GM06990 (cell line): ENCODE measurements around the gene BPIFB4.
"Not testable (repeated sequence)": the region's sequence is repeated elsewhere in the genome, so short reads cannot be mapped to it uniquely, and the experiment has no call there.

Experiments used
- DNase-seq: peaks from one replicate; pipeline ENCODE4 v3.0.0-alpha.2; 2011; ENCODE audit not compliant: insufficient read length; ENCODE audit errors: extremely low read depth
- H3K27me3 ChIP-seq: replicated peaks from 2 replicates; pipeline ENCODE4 v1.6.0; 2011; ENCODE audit warnings: low read length; ENCODE audit not compliant: control insufficient read depth, insufficient read depth
- H3K36me3 ChIP-seq: 2 replicates; pipeline ENCODE4 v1.5.1; 2011; ENCODE audit warnings: low read length; ENCODE audit not compliant: control insufficient read depth, insufficient read depth
- H3K4me3 ChIP-seq: replicated peaks from 2 replicates; pipeline ENCODE4 v1.5.1; 2011; ENCODE audit warnings: low read depth, mild to moderate bottlenecking, control low read depth, low read length
- TF ChIP-seq, protein P1 (sequence below): IDR thresholded peaks from 2 replicates; pipeline ENCODE4 v1.5.1; 2011; ENCODE audit warnings: low read length, control low read depth, mild to moderate bottlenecking, inconsistent platforms; ENCODE audit not compliant: insufficient read depth, poor library complexity, severe bottlenecking

The BPIFB4 gene

DNA sequence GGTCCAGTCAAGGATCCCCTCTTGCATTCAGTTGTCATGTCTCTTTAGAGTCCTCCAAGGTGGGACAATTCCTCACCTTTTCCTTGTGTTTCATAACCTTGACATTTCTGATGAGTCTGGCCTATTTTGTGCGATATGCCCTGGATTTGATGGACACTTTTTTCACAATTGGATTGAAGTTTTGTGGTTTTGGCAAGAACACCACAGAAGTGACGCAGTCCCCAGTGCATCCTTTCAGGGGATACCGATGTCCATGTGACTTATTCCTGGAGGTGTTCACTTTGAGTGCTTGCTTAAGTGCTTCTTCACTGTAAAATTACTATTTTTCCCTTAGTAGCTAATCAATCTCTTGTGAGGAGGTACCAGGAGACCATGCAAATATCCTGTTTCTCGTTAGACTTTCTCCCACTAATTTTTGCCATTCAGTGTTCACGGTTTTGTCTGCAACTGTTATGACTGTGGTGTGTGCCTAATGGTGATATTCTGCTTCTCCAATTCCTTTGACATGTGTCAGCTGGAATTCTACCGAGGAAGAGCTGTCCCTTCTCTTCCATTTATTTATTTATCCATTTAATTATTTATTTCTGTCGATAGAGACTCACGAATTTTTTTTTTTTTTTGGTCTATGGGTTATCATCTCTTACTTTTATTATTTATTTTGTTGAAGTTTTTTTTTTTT is 30.8 kb downstream of the BPIFB4 start:
- no peak for DNase-seq
- Histone ChIP-seq H3K4me3 (no peak overlapping the region), H3K27me3 (no peaks in the 10 kb centered on the region; the same call in 1 of the 2 replicates), H3K36me3 (no peaks in the 10 kb centered on the region)
- TF ChIP-seq, protein P1, sequence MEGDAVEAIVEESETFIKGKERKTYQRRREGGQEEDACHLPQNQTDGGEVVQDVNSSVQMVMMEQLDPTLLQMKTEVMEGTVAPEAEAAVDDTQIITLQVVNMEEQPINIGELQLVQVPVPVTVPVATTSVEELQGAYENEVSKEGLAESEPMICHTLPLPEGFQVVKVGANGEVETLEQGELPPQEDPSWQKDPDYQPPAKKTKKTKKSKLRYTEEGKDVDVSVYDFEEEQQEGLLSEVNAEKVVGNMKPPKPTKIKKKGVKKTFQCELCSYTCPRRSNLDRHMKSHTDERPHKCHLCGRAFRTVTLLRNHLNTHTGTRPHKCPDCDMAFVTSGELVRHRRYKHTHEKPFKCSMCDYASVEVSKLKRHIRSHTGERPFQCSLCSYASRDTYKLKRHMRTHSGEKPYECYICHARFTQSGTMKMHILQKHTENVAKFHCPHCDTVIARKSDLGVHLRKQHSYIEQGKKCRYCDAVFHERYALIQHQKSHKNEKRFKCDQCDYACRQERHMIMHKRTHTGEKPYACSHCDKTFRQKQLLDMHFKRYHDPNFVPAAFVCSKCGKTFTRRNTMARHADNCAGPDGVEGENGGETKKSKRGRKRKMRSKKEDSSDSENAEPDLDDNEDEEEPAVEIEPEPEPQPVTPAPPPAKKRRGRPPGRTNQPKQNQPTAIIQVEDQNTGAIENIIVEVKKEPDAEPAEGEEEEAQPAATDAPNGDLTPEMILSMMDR = no peak

DNA sequence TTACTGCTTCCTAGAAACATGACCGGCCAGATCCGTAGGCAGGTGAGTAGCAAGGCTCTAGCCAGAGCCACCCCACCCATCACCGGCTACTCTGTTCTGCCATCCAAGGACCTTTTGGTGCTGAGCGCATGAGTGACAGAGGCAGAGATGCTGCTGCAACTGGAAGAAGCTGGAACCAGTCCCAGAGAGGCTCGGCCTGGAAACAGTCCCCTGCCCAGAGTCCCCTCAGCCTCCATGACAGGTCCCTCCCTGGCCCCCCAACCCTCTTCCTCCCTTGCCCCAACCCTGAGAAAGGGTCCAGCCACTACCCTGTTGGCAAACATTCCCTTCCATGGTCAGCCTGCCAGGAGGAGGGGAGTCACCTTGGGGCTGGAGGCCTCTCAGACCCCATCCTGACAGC is 31.9 kb downstream of the BPIFB4 start:
- no peaks in the 10 kb centered on the region for H3K36me3 ChIP-seq
- DNase-seq = no peak
- TF ChIP-seq, protein P1 = no peak
- no peak overlapping the region for H3K4me3 ChIP-seq
- no peaks in the 10 kb centered on the region; the same call in 1 of the 2 replicates for H3K27me3 ChIP-seq

DNA sequence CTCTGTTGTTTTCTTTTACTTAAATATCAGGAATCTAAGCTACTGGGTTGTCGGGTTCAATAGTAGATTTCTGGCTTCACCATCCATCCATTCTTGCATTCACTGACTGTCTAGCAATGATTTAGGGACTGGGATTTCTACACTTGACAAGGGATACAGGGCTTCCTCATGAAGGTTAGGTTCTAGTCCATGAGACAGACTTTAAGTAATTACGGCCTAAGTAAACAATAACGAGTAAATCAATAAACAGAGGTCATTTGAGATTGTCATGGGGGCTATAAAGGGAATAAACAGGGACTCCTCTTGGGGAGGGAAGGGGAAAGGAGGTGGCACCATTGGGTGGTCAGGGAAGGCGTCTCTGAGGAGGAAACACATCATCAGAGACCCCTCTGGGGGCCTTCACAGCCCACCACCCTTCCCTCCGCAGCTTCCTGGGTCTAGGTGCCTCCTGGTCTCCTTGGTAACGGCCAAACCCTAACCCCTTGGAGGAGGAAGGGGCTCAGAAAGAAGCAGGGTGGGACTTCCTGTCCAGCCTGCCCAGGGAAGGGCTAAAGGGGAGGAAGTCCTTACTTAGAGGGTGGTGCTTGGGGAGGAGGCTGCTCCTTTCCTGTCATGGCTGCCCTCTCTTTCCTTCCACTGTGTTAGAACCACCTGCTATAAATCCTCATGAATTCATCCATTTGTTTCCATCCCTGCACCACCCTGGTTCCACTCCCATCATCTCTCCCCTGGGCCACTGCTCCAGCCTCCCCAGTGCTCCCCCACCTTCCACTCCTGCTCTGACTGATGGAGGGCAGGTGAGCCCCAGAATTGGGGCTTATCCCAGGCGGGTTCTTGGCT is 33.3 kb downstream of the BPIFB4 start:
- Histone ChIP-seq H3K36me3 (no peaks in the 10 kb centered on the region), H3K27me3 (no peaks in the 10 kb centered on the region), H3K4me3 (no peak overlapping the region)
- no peak for DNase-seq
- TF ChIP-seq, protein P1 = no peak

DNA sequence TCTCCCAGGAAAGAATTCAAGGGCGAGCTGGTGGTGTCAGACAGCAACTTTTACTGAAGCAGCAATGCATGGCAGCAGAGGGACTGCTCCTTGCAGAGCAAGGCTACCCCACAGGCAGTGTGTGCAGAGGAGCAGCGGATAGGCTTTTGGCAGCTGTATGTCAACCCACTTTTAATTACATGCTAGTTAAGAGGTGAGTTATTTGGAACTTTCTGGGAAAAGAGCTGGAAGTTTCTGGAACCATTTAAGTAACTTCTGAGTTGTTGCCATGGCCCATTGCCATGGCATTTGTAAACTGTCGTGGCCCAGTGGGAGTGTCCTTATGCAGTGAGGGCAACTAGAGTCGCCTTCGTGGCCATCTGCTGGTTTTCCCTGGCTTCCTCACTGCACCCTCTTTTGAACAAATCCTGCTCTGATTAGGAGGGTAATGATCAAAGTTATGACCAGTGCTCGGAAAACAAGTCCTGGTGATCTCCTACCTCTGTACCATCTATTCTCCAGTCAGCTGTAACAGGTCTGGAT is 34.0 kb downstream of the BPIFB4 start:
- Histone ChIP-seq H3K4me3 (no peak overlapping the region), H3K36me3 (no peaks in the 10 kb centered on the region), H3K27me3 (no peaks in the 10 kb centered on the region)
- TF ChIP-seq, protein P1 = no peak
- DNase-seq = no peak

DNA sequence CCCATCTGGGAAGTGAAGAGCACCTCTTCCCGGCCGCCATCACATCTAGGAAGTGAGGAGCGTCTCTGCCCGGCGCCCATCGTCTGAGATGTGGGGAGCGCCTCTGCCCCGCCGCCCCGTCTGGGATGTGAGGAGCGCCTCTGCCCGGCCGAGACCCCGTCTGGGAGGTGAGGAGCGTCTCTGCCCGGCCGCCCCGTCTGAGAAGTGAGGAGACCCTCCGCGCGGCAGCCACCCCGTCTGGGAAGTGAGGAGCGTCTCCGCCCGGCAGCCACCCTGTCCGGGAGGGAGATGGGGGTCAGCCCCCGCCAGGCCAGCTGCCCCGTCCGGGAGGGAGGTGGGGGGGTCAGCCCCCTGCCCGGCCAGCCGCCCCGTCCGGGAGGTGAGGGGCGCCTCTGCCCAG is 36.1 kb downstream of the BPIFB4 start:
- H3K27me3 ChIP-seq, H3K36me3 ChIP-seq, DNase-seq, H3K4me3 ChIP-seq: not testable (repeated sequence)
